H9 (cell line): ENCODE results near the gene TMEM132C. TPM values are rescaled to one million over a fixed set of nuclear protein-coding genes. Genes with fewer than 3 reads are reported as not detected.

Experiments used
- DNase-seq: peaks from one replicate; pipeline ENCODE4 v3.0.0-alpha.2; 2017
- H2AFZ ChIP-seq: one replicate; pipeline ENCODE4 v1.6.1; 2013; ENCODE audit warnings: mild to moderate bottlenecking, low read length, control low read depth, moderate library complexity
- H2AK5ac ChIP-seq: 2 replicates; pipeline ENCODE4 v1.6.1; 2013; ENCODE audit warnings: low read length, control low read depth, mixed read lengths; ENCODE audit not compliant: insufficient read length
- H2BK120ac ChIP-seq: one replicate; pipeline ENCODE4 v1.6.1; 2013; ENCODE audit warnings: low read depth, mild to moderate bottlenecking, low read length, control low read depth, inconsistent platforms; ENCODE audit not compliant: poor library complexity, severe bottlenecking
- H2BK12ac ChIP-seq: 2 replicates; pipeline ENCODE4 v1.6.1; 2013; ENCODE audit warnings: low read length, control low read depth, mixed read lengths, low read depth; ENCODE audit not compliant: insufficient read length
- H2BK15ac ChIP-seq: 2 replicates; pipeline ENCODE4 v1.6.1; 2013; ENCODE audit warnings: low read depth, low read length, control low read depth
- H2BK20ac ChIP-seq: one replicate; pipeline ENCODE4 v1.6.1; 2013; ENCODE audit warnings: low read depth, mild to moderate bottlenecking, low read length, control low read depth, inconsistent platforms; ENCODE audit not compliant: poor library complexity, severe bottlenecking
- H2BK5ac ChIP-seq: 2 replicates; pipeline ENCODE4 v1.6.1; 2013; ENCODE audit warnings: low read length, control low read depth, mixed read lengths; ENCODE audit not compliant: insufficient read length
- H3K14ac ChIP-seq: 2 replicates; pipeline ENCODE4 v1.6.1; 2013; ENCODE audit warnings: low read length, control low read depth; ENCODE audit not compliant: insufficient read depth
- H3K18ac ChIP-seq: 2 replicates; pipeline ENCODE4 v1.6.1; 2013; ENCODE audit warnings: low read depth, mild to moderate bottlenecking, mixed read lengths, low read length, control low read depth; ENCODE audit not compliant: insufficient read length
- H3K23ac ChIP-seq: 2 replicates; pipeline ENCODE4 v1.6.1; 2013; ENCODE audit warnings: low read length, control low read depth, mixed read lengths, low read depth; ENCODE audit not compliant: insufficient read length
- H3K23me2 ChIP-seq: 2 replicates; pipeline ENCODE4 v1.6.1; 2013; ENCODE audit warnings: low read depth, mild to moderate bottlenecking, mixed read lengths, low read length, control low read depth; ENCODE audit not compliant: insufficient read length, poor library complexity, severe bottlenecking
- H3K27ac ChIP-seq: 2 replicates; pipeline ENCODE4 v1.5.1; 2013; ENCODE audit warnings: low read length, control low read depth, mixed read lengths, low read depth; ENCODE audit not compliant: insufficient read length
- H3K27me3 ChIP-seq: 2 replicates; pipeline ENCODE4 v1.6.1; 2013; ENCODE audit warnings: low read length, control low read depth, inconsistent platforms; ENCODE audit not compliant: insufficient read depth
- H3K4ac ChIP-seq: 2 replicates; pipeline ENCODE4 v1.6.1; 2013; ENCODE audit warnings: low read depth, mild to moderate bottlenecking, control low read depth, inconsistent platforms, low read length, moderate library complexity
- H3K4me1 ChIP-seq: 2 replicates; pipeline ENCODE4 v1.6.1; 2013; ENCODE audit warnings: low read length, control low read depth, inconsistent platforms; ENCODE audit not compliant: insufficient read depth
- H3K4me2 ChIP-seq: 2 replicates; pipeline ENCODE4 v1.6.1; 2013; ENCODE audit warnings: low read length, control low read depth, mixed read lengths; ENCODE audit not compliant: insufficient read length, insufficient read depth
- H3K56ac ChIP-seq: 2 replicates; pipeline ENCODE4 v1.6.1; 2013; ENCODE audit warnings: low read depth, mild to moderate bottlenecking, mixed read lengths, low read length, control low read depth; ENCODE audit not compliant: insufficient read length
- H3K79me1 ChIP-seq: 2 replicates; pipeline ENCODE4 v1.6.1; 2013; ENCODE audit warnings: low read depth, mild to moderate bottlenecking, moderate library complexity, low read length, control low read depth, inconsistent platforms; ENCODE audit not compliant: insufficient read depth, poor library complexity, severe bottlenecking
- H3K79me2 ChIP-seq: 2 replicates; pipeline ENCODE4 v1.6.1; 2013; ENCODE audit warnings: low read length, control low read depth, inconsistent platforms; ENCODE audit not compliant: insufficient read depth
- H3K9ac ChIP-seq: 2 replicates; pipeline ENCODE4 v1.6.1; 2013; ENCODE audit warnings: low read length, control low read depth, mixed read lengths; ENCODE audit not compliant: insufficient read length; ENCODE audit errors: extremely low read depth
- H3K9me3 ChIP-seq: one replicate; pipeline ENCODE4 v1.6.1; 2013; ENCODE audit warnings: low read depth, low read length, inconsistent platforms; ENCODE audit not compliant: control insufficient read depth
- H3T11ph ChIP-seq: one replicate; pipeline ENCODE4 v1.6.1; 2013; ENCODE audit warnings: mild to moderate bottlenecking, low read length, control low read depth, inconsistent platforms
- H4K20me1 ChIP-seq: one replicate; pipeline ENCODE4 v1.6.1; 2013; ENCODE audit not compliant: control insufficient read depth, insufficient read length, insufficient read depth
- H4K5ac ChIP-seq: 2 replicates; pipeline ENCODE4 v1.6.1; 2013; ENCODE audit warnings: low read depth, mild to moderate bottlenecking, mixed read lengths, low read length, control low read depth; ENCODE audit not compliant: insufficient read length
- H4K8ac ChIP-seq: replicated peaks from 2 replicates; pipeline ENCODE4 v1.6.1; 2013; ENCODE audit warnings: low read length, control low read depth, mixed read lengths, low read depth; ENCODE audit not compliant: insufficient read length
- H4K91ac ChIP-seq: 2 replicates; pipeline ENCODE4 v1.6.1; 2013; ENCODE audit warnings: low read depth, mild to moderate bottlenecking, moderate library complexity, mixed read lengths, low read length, control low read depth; ENCODE audit not compliant: insufficient read length
- H3K27ac Mint-ChIP-seq, 3 experiments: 2 replicates in 2 of 3; 3 replicates in 1 of 3; pipeline ENCODE4 v1.8.0; 2020 to 2021; ENCODE audit warnings: mixed read lengths in 3 of 3, mild to moderate bottlenecking in 1 of 3, moderate library complexity in 1 of 3
- H3K27me3 Mint-ChIP-seq: 2 replicates; pipeline ENCODE4 v1.8.0; 2021; ENCODE audit warnings: low read depth, mild to moderate bottlenecking, moderate library complexity, mixed read lengths
- H3K36me3 Mint-ChIP-seq, 3 experiments: 2 replicates in 2 of 3; 3 replicates in 1 of 3; pipeline ENCODE4 v1.8.0; 2020 to 2021; ENCODE audit warnings: low read depth in 3 of 3, mixed read lengths in 3 of 3; ENCODE audit not compliant: insufficient read depth in 1 of 3
- H3K4me1 Mint-ChIP-seq, 2 experiments: 2 replicates each; pipeline ENCODE4 v1.8.0; 2020; ENCODE audit warnings: mixed read lengths in 2 of 2
- H3K4me3 Mint-ChIP-seq, 2 experiments: 2 replicates in 1 of 2; 3 replicates in 1 of 2; pipeline ENCODE4 v1.8.0; 2020 to 2021; ENCODE audit warnings: mild to moderate bottlenecking in 2 of 2, mixed read lengths in 2 of 2, moderate library complexity in 1 of 2
- H3K9me3 Mint-ChIP-seq, 2 experiments: 2 replicates in 1 of 2; 3 replicates in 1 of 2; pipeline ENCODE4 v1.8.0; 2020; ENCODE audit warnings: mild to moderate bottlenecking in 2 of 2, mixed read lengths in 2 of 2, moderate library complexity in 1 of 2
- CTCF ChIP-seq: fragments of 200-600 bp; sonication (generic); conservative IDR thresholded peaks from 3 replicates; pipeline ENCODE4 v1.8.0; 2021; ENCODE audit warnings: antibody characterized with exemption, mild to moderate bottlenecking
- WGBS: extraction: QIAGEN DNeasy Blood & Tissue Kit; methylation state at CpG from one replicate; pipeline ENCODE4 v1.1.7; 2013; ENCODE audit warnings: missing lambda C conversion rate, low lambda C conversion rate, mixed read lengths; ENCODE audit not compliant: insufficient read length; ENCODE audit errors: extremely low coverage; 5-methylcytosine and 5-hydroxymethylcytosine counted together
- total RNA-seq: library from RNA; stranded (reverse); gene quantifications from 2 replicates; pipeline ENCODE4 v1.2.1, GENCODE V29; 2021

The TMEM132C gene
- total RNA-seq, 1 experiment from 2014 or later = 0.22 TPM

- Histone ChIP-seq H3K79me1 (no peaks in the 10 kb centered on the region), H2BK15ac (no peak overlapping the region), H3K4ac (no peak overlapping the region), H4K5ac (no peak overlapping the region), H3K14ac (no peak overlapping the region), H3K18ac (no peak overlapping the region), H3K56ac (no peak overlapping the region), H3K23ac (no peak overlapping the region), H3K27me3 (no peaks in the 10 kb centered on the region), H2AFZ (no peak overlapping the region), H3K23me2 (no peaks in the 10 kb centered on the region), H4K91ac (no peak overlapping the region), H4K20me1 (no peaks in the 10 kb centered on the region), H2BK5ac (no peak overlapping the region), H4K8ac (no peak overlapping the region), H3K9ac (no peak overlapping the region), H2BK20ac (no peak overlapping the region), H2AK5ac (no peak overlapping the region), H3T11ph (no peak overlapping the region), H3K79me2 (no peaks in the 10 kb centered on the region), H2BK12ac (no peak overlapping the region), H3K4me2 (no peak overlapping the region), H3K27ac (no peak overlapping the region), H3K9me3 (no peaks in the 10 kb centered on the region), H3K4me1 (no peaks in the 10 kb centered on the region), H2BK120ac (no peak overlapping the region)
- H3K4me1 Mint-ChIP-seq = peaks cover 3 to 13% of the 10 kb centered on the region in 2 experiments
- DNase-seq = no peak
- H3K9me3 Mint-ChIP-seq = no peaks in the 10 kb centered on the region
- peaks cover 29% of the 10 kb centered on the region for H3K27me3 Mint-ChIP-seq
- no peak overlapping the region for H3K4me3 Mint-ChIP-seq
- no peak for TF ChIP-seq CTCF
- no peak overlapping the region for H3K27ac Mint-ChIP-seq
- H3K36me3 Mint-ChIP-seq = no peaks in the 10 kb centered on the region
- WGBS = no CpG with 5 or more reads among the region's 3 CpGs
Observed at GRCh38 chr12:128606538-128606937, 339.6 kb downstream of the TMEM132C start.
